SK-N-SH (cell line): Measurements from ENCODE around the gene RELN.

Experiments
- CTCF ChIP-seq: fragments of 200-600 bp; sonication (generic); IDR thresholded peaks from 2 replicates; pipeline ENCODE4 v1.6.1; 2017; ENCODE audit warnings: antibody characterized with exemption, mild to moderate bottlenecking, moderate library complexity
- JUND ChIP-seq: IDR thresholded peaks from 2 replicates; pipeline ENCODE4 v1.4.0; 2012
- SIN3A ChIP-seq: IDR thresholded peaks from 2 replicates; pipeline ENCODE4 v1.6.1; 2012; ENCODE audit warnings: low read depth, mild to moderate bottlenecking, low read length, moderate library complexity, borderline replicate concordance

GRCh38 chr7:103985565-103986126 lies 3.8 kb downstream of the RELN start:
- TF ChIP-seq SIN3A: no peak
- TF ChIP-seq JUND: no peak
- TF ChIP-seq CTCF: no peak
